ENCODE data around the gene KRTAP6-1. TPM values are rescaled to one million over a fixed set of nuclear protein-coding genes. Genes with fewer than 3 reads are reported as not detected.

The KRTAP6-1 gene
- total and polyA plus RNA-seq, 12 donors: not detected

GRCh38 chr21:30582870-30583269 lies 30.9 kb downstream of the KRTAP6-1 start:
- intact Hi-C loops (cut with DNase I): no loop called here
- H3K4me3 ChIP-seq: no peak overlapping the region
- no peaks in the 10 kb centered on the region for H3K27me3 ChIP-seq
- H3K9me3 ChIP-seq (replicated peaks in 1 of 3): no peaks in the 10 kb centered on the region
- DNase-seq: no peak
- no peaks in the 10 kb centered on the region for H3K4me1 ChIP-seq (replicated peaks in 1 of 2)
- H3K27ac ChIP-seq: no peak overlapping the region
- WGBS, 4 donors: 52 to 69% (median 61%) methylated on average over 1 of the region's 1 CpG
- H3K36me3 ChIP-seq (replicated peaks in 1 of 2): no peaks in the 10 kb centered on the region
- TF ChIP-seq POLR2A (IDR thresholded peaks at IDR 0.05) (no peak), CTCF (IDR thresholded peaks at IDR 0.05) (no peak)

GRCh38 chr21:30580132-30580531 lies 33.6 kb downstream of the KRTAP6-1 start:
- H3K4me1 ChIP-seq (replicated peaks in 1 of 2): no peaks in the 10 kb centered on the region
- no peak overlapping the region for H3K27ac ChIP-seq
- intact Hi-C loops (cut with DNase I): no loop called here
- H3K27me3 ChIP-seq: no peaks in the 10 kb centered on the region
- H3K9me3 ChIP-seq (replicated peaks in 1 of 3): no peaks in the 10 kb centered on the region
- no peak for DNase-seq
- TF ChIP-seq CTCF (IDR thresholded peaks at IDR 0.05) (no peak), POLR2A (IDR thresholded peaks at IDR 0.05) (no peak)
- 59 to 73% (median 66%) methylated on average over 3 of the region's 3 CpGs for WGBS, 4 donors
- no peaks in the 10 kb centered on the region for H3K36me3 ChIP-seq (replicated peaks in 1 of 2)
- H3K4me3 ChIP-seq: no peak overlapping the region

- no peak for DNase-seq
- intact Hi-C loops (cut with DNase I): no loop called here
- no peaks in the 10 kb centered on the region for H3K36me3 ChIP-seq (replicated peaks in 1 of 2)
- TF ChIP-seq CTCF (IDR thresholded peaks at IDR 0.05): no peak
- no peaks in the 10 kb centered on the region for H3K4me1 ChIP-seq (replicated peaks in 1 of 2)
- 45 to 79% (median 55%) methylated on average over 1 of the region's 1 CpG for WGBS, 4 donors
- no peak overlapping the region for H3K4me3 ChIP-seq
- no peak overlapping the region for H3K27ac ChIP-seq
- no peaks in the 10 kb centered on the region for H3K27me3 ChIP-seq
- H3K9me3 ChIP-seq (replicated peaks in 1 of 3): no peaks in the 10 kb centered on the region
Observed at GRCh38 chr21:30579346-30579745, 34.4 kb downstream of the KRTAP6-1 start.

- intact Hi-C loops (cut with DNase I): no loop called here
- Histone ChIP-seq H3K27me3 (no peaks in the 10 kb centered on the region), H3K4me3 (no peak overlapping the region), H3K4me1 (replicated peaks in 1 of 2) (no peaks in the 10 kb centered on the region), H3K9me3 (replicated peaks in 1 of 3) (no peaks in the 10 kb centered on the region), H3K36me3 (replicated peaks in 1 of 2) (no peaks in the 10 kb centered on the region), H3K27ac (no peak overlapping the region)
- DNase-seq: no peak
- TF ChIP-seq CTCF (IDR thresholded peaks at IDR 0.05): no peak
- no peak for TF ChIP-seq POLR2A (IDR thresholded peaks at IDR 0.05)
Observed at GRCh38 chr21:30577766-30578165, 36.0 kb downstream of the KRTAP6-1 start.
